DOHH2 (cell line): ENCODE data around the gene FOXN3.
A peak's percentile ranks its signal among the peaks of the same experiment; 100 is the strongest.

ENCODE experiments used
- CTCF ChIP-seq: fragments of 200-600 bp; sonication (generic); IDR thresholded peaks from one replicate; pipeline ENCODE4 v1.5.1; 2014; ENCODE audit warnings: antibody characterized with exemption, mild to moderate bottlenecking, low read depth, low read length; ENCODE audit not compliant: poor library complexity, severe bottlenecking
- EZH2phosphoT487 ChIP-seq: fragments of 200-600 bp; sonication (generic); IDR thresholded peaks from 2 replicates; pipeline ENCODE4 v1.6.1; 2017; ENCODE audit warnings: borderline replicate concordance, mild to moderate bottlenecking, antibody characterized with exemption, low read length, moderate library complexity, mixed read lengths

- TF ChIP-seq CTCF (peak; percentile 11), EZH2phosphoT487 (no peak)
These were observed 179.0 kb downstream of the FOXN3 start for GRCh38 chr14:89237921-89238529.
